KMS-11 (cell line): ENCODE data around the gene FBXO22.

Source experiments
- H2AFZ ChIP-seq: fragments of 200-600 bp; sonication (generic); 2 replicates; pipeline ENCODE4 v1.6.1; 2016; ENCODE audit warnings: antibody characterized with exemption, mixed run types, low read depth
- H3K27ac ChIP-seq: fragments of 200-600 bp; sonication (generic); 2 replicates; pipeline ENCODE4 v1.6.1; 2016; ENCODE audit warnings: mild to moderate bottlenecking, mixed run types
- H3K27me3 ChIP-seq: fragments of 200-600 bp; sonication (generic); 2 replicates; pipeline ENCODE4 v1.6.1; 2017; ENCODE audit warnings: mild to moderate bottlenecking, low read depth, mixed run types, moderate library complexity; ENCODE audit not compliant: insufficient read depth
- H3K36me3 ChIP-seq: fragments of 200-600 bp; sonication (generic); 2 replicates; pipeline ENCODE4 v1.6.1; 2017; ENCODE audit warnings: mild to moderate bottlenecking, mixed run types; ENCODE audit not compliant: insufficient read depth
- H3K4me1 ChIP-seq: fragments of 200-600 bp; sonication (generic); 2 replicates; pipeline ENCODE4 v1.6.1; 2016; ENCODE audit warnings: mild to moderate bottlenecking, low read depth, mixed run types; ENCODE audit not compliant: poor library complexity, severe bottlenecking
- H3K4me2 ChIP-seq: fragments of 200-600 bp; sonication (generic); 2 replicates; pipeline ENCODE4 v1.7.0; 2016; ENCODE audit warnings: mild to moderate bottlenecking, mixed run types
- H3K4me3 ChIP-seq: fragments of 200-600 bp; sonication (generic); IDR thresholded peaks from 2 replicates; pipeline ENCODE4 v1.6.1; 2017; ENCODE audit warnings: low read depth, low read length, mixed read lengths; ENCODE audit not compliant: insufficient read depth
- H3K79me2 ChIP-seq: fragments of 200-600 bp; sonication (generic); 2 replicates; pipeline ENCODE4 v1.6.1; 2016; ENCODE audit warnings: low read depth, mixed run types; ENCODE audit not compliant: insufficient read depth
- H3K9ac ChIP-seq: fragments of 200-600 bp; sonication (generic); 2 replicates; pipeline ENCODE4 v1.6.1; 2016; ENCODE audit warnings: mild to moderate bottlenecking, mixed run types
- H4K20me1 ChIP-seq: fragments of 200-600 bp; sonication (generic); 2 replicates; pipeline ENCODE4 v1.6.1; 2016; ENCODE audit warnings: mild to moderate bottlenecking, mixed run types; ENCODE audit not compliant: insufficient read depth
- CTCF ChIP-seq: fragments of 200-600 bp; sonication (generic); conservative IDR thresholded peaks from 2 replicates; pipeline ENCODE4 v1.6.1; 2017; ENCODE audit warnings: low read depth, mild to moderate bottlenecking, antibody characterized with exemption, low read length, moderate library complexity, mixed read lengths

The FBXO22 gene

GRCh38 chr15:75945953-75946352, 42.3 kb downstream of the FBXO22 start:
- no peak overlapping the region for H3K9ac ChIP-seq
- no peaks in the 10 kb centered on the region for H3K79me2 ChIP-seq
- H3K27ac ChIP-seq, result no peak overlapping the region
- no peaks in the 10 kb centered on the region for H4K20me1 ChIP-seq
- H3K36me3 ChIP-seq, result no peaks in the 10 kb centered on the region
- no peak overlapping the region for H3K4me3 ChIP-seq
- no peaks in the 10 kb centered on the region for H3K4me1 ChIP-seq
- H3K4me2 ChIP-seq, result no peak overlapping the region
- no peaks in the 10 kb centered on the region for H3K27me3 ChIP-seq
- no peak overlapping the region for H2AFZ ChIP-seq
- TF ChIP-seq CTCF, result no peak

GRCh38 chr15:75947092-75947491, 43.4 kb downstream of the FBXO22 start:
- no peaks in the 10 kb centered on the region for H4K20me1 ChIP-seq
- no peak overlapping the region for H2AFZ ChIP-seq
- no peaks in the 10 kb centered on the region for H3K4me1 ChIP-seq
- TF ChIP-seq CTCF, result no peak
- no peaks in the 10 kb centered on the region for H3K36me3 ChIP-seq
- no peak overlapping the region for H3K4me3 ChIP-seq
- no peaks in the 10 kb centered on the region for H3K27me3 ChIP-seq
- no peaks in the 10 kb centered on the region for H3K79me2 ChIP-seq
- no peak overlapping the region for H3K27ac ChIP-seq
- no peak overlapping the region for H3K4me2 ChIP-seq
- H3K9ac ChIP-seq, result no peak overlapping the region

GRCh38 chr15:75948761-75949296, 45.2 kb downstream of the FBXO22 start:
- Histone ChIP-seq H3K4me1 (no peaks in the 10 kb centered on the region), H3K9ac (no peak overlapping the region), H4K20me1 (no peaks in the 10 kb centered on the region), H3K27me3 (no peaks in the 10 kb centered on the region), H3K4me2 (no peak overlapping the region), H3K79me2 (no peaks in the 10 kb centered on the region), H2AFZ (no peak overlapping the region), H3K4me3 (no peak overlapping the region), H3K27ac (no peak overlapping the region), H3K36me3 (no peaks in the 10 kb centered on the region)
- TF ChIP-seq CTCF, result no peak

- Histone ChIP-seq H3K27ac (no peak overlapping the region), H3K4me3 (no peak overlapping the region), H3K9ac (no peak overlapping the region), H3K4me2 (no peak overlapping the region), H2AFZ (no peak overlapping the region), H3K36me3 (no peaks in the 10 kb centered on the region), H3K4me1 (no peaks in the 10 kb centered on the region), H4K20me1 (no peaks in the 10 kb centered on the region), H3K27me3 (no peaks in the 10 kb centered on the region), H3K79me2 (no peaks in the 10 kb centered on the region)
- no peak for TF ChIP-seq CTCF
Observed at GRCh38 chr15:75952525-75952924, 48.8 kb downstream of the FBXO22 start.
